GM21381 (cell line): ENCODE data around the gene CASS4.

Source experiments
- ATAC-seq: cut with Tn5 transposase; IDR thresholded peaks from one replicate; pipeline ENCODE4 v1.9.1; 2021; ENCODE audit warnings: mild to moderate bottlenecking, moderate library complexity; ENCODE audit not compliant: unreplicated experiment

Gene CASS4

GRCh38 chr20:56422824-56423189 lies 10.7 kb downstream of the CASS4 start:
- ATAC-seq = no peak

GRCh38 chr20:56423211-56423610 lies 11.2 kb downstream of the CASS4 start:
- ATAC-seq = no peak

GRCh38 chr20:56423886-56424285 lies 11.8 kb downstream of the CASS4 start:
- no peak for ATAC-seq

- no peak for ATAC-seq
These were observed 12.9 kb downstream of the CASS4 start for GRCh38 chr20:56424931-56425330.

- no peak for ATAC-seq
These were observed 14.0 kb downstream of the CASS4 start for GRCh38 chr20:56426026-56426425.

GRCh38 chr20:56426926-56427325 lies 14.9 kb downstream of the CASS4 start:
- ATAC-seq = no peak

GRCh38 chr20:56427797-56428196 lies 15.7 kb downstream of the CASS4 start:
- ATAC-seq = no peak

- no peak for ATAC-seq
These were observed 16.4 kb downstream of the CASS4 start for GRCh38 chr20:56428410-56428809.

- no peak for ATAC-seq
These were observed 16.8 kb downstream of the CASS4 start for GRCh38 chr20:56428881-56429280.

- no peak for ATAC-seq
These were observed 17.4 kb downstream of the CASS4 start for GRCh38 chr20:56429502-56429901.

- no peak for ATAC-seq
These were observed 17.9 kb downstream of the CASS4 start for GRCh38 chr20:56429941-56430340.

GRCh38 chr20:56430461-56430860 lies 18.4 kb downstream of the CASS4 start:
- no peak for ATAC-seq

- no peak for ATAC-seq
These were observed 18.9 kb downstream of the CASS4 start for GRCh38 chr20:56430957-56431356.

GRCh38 chr20:56431471-56431870 lies 19.4 kb downstream of the CASS4 start:
- ATAC-seq = no peak

- ATAC-seq = no peak
These were observed 21.3 kb downstream of the CASS4 start for GRCh38 chr20:56433221-56433879.

- no peak for ATAC-seq
These were observed 21.8 kb downstream of the CASS4 start for GRCh38 chr20:56433880-56434255.

GRCh38 chr20:56437196-56437960 lies 25.3 kb downstream of the CASS4 start:
- ATAC-seq = no peak

- ATAC-seq = no peak
These were observed 26.2 kb downstream of the CASS4 start for GRCh38 chr20:56438284-56438683.

- no peak for ATAC-seq
These were observed 27.8 kb downstream of the CASS4 start for GRCh38 chr20:56439771-56440291.

GRCh38 chr20:56440346-56441007 lies 28.4 kb downstream of the CASS4 start:
- no peak for ATAC-seq

GRCh38 chr20:56442389-56443365 lies 30.6 kb downstream of the CASS4 start:
- no peak for ATAC-seq
